GM12878 (cell line): ENCODE measurements around the gene CMTM4. TPM values are rescaled to one million over a fixed set of nuclear protein-coding genes. Genes with fewer than 3 reads are reported as not detected.

Experiments
- ATAC-seq: fragments of 200-7000 bp; cut with Tn5 transposase; 3 replicates; pipeline ENCODE4 v1.9.1; 2020; ENCODE audit warnings: mild to moderate bottlenecking, moderate library complexity
- BruUV-seq: library from RNA; stranded (reverse); fragments of 400-500 nt; replicated peaks from 2 replicates; lab custom pipeline; 2021; lab: Mats Ljungman, UMichigan
- CTCF ChIA-PET: fragments of 300-600 bp; sonication (Branson Sonifier 250); formaldehyde crosslinking; extraction: SDS; loops from one replicate; lab custom pipeline; 2021; ENCODE audit warnings: inconsistent platforms; lab: Yijun Ruan, JAX
- POLR2A ChIA-PET: fragments of 350-600 bp; formaldehyde crosslinking; extraction: SDS; loops from one replicate; lab custom pipeline; 2021; ENCODE audit warnings: inconsistent platforms; lab: Charles Lee
- RAD21 ChIA-PET: fragments of 300-600 bp; sonication (Branson Sonifier 250); formaldehyde crosslinking; loops from one replicate; lab custom pipeline; 2023; ENCODE audit warnings: antibody characterized with exemption; ENCODE audit not compliant: unreplicated experiment; lab: Charles Lee
- SMC1A ChIA-PET: fragments of 300-600 bp; sonication (Branson Sonifier 250); formaldehyde crosslinking; loops from one replicate; lab custom pipeline; 2023; ENCODE audit not compliant: unreplicated experiment, uncharacterized antibody; lab: Charles Lee
- DNase-seq: peaks from one replicate; pipeline ENCODE4 v3.0.0-alpha.2; 2011; ENCODE audit warnings: low read depth, low spot score
- FAIRE-seq: peaks from 3 replicates; lab custom pipeline; 2011; peaks lifted over from hg19 to GRCh38; lab: Jason Lieb, UNC
- H2AFZ ChIP-seq: 2 replicates; pipeline ENCODE4 v1.6.0; 2011; ENCODE audit warnings: low read depth, low read length, control low read depth; ENCODE audit not compliant: control insufficient read depth
- H3K27ac ChIP-seq: 2 replicates; pipeline ENCODE4 v1.5.1; 2011; ENCODE audit warnings: control low read depth; ENCODE audit not compliant: control insufficient read depth, insufficient read depth
- H3K27me3 ChIP-seq, 2 experiments: replicated peaks in 1 of 2; 2 replicates each; pipeline versions ENCODE4 v1.6.0 to v1.6.1; 2011; ENCODE audit warnings: low read length in 1 of 2; ENCODE audit not compliant: control insufficient read depth in 2 of 2, insufficient read depth in 2 of 2
- H3K36me3 ChIP-seq, 2 experiments: 2 replicates each; pipeline ENCODE4 v1.5.1; 2011; ENCODE audit warnings: low read length in 1 of 2; ENCODE audit not compliant: control insufficient read depth in 2 of 2, insufficient read depth in 2 of 2
- H3K4me1 ChIP-seq: 2 replicates; pipeline ENCODE4 v1.6.1; 2011; ENCODE audit warnings: mild to moderate bottlenecking, low read length, moderate library complexity, mixed read lengths; ENCODE audit not compliant: control insufficient read depth, insufficient read depth
- H3K4me2 ChIP-seq: 2 replicates; pipeline ENCODE4 v1.6.0; 2011; ENCODE audit warnings: control low read depth; ENCODE audit not compliant: control insufficient read depth, insufficient read depth
- H3K4me3 ChIP-seq: fragments of 200-600 bp; sonication (generic); 2 replicates; pipeline ENCODE4 v1.5.1; 2016
- H3K79me2 ChIP-seq: 2 replicates; pipeline ENCODE4 v1.6.0; 2011; ENCODE audit warnings: low read length; ENCODE audit not compliant: control insufficient read depth, insufficient read depth
- H3K9ac ChIP-seq: 2 replicates; pipeline ENCODE4 v1.8.0; 2011; ENCODE audit warnings: low read length, control low read depth, mixed read lengths; ENCODE audit not compliant: control insufficient read depth, insufficient read depth
- H3K9me3 ChIP-seq: replicated peaks from 3 replicates; pipeline ENCODE4 v1.5.1; 2011; ENCODE audit warnings: mild to moderate bottlenecking, low read length; ENCODE audit not compliant: control insufficient read depth, insufficient read depth
- H4K20me1 ChIP-seq: 2 replicates; pipeline ENCODE4 v1.6.0; 2011; ENCODE audit not compliant: control insufficient read depth, insufficient read depth
- BCL11A ChIP-seq: IDR thresholded peaks from 2 replicates; pipeline ENCODE4 v1.6.1; 2011; ENCODE audit warnings: low read depth, low read length
- ESRRA ChIP-seq: IDR thresholded peaks from 2 replicates; pipeline ENCODE4 v1.6.1; 2012; ENCODE audit warnings: mild to moderate bottlenecking, low read length, improper control_type of control experiment
- IKZF1 ChIP-seq: fragments of 450-650 bp; conservative IDR thresholded peaks from 2 replicates; pipeline ENCODE4 v1.6.1; 2017; ENCODE audit warnings: antibody characterized with exemption, mild to moderate bottlenecking
- MEF2B ChIP-seq: fragments of 450-650 bp; IDR thresholded peaks from 2 replicates; pipeline ENCODE4 v1.6.1; 2018; ENCODE audit warnings: mild to moderate bottlenecking, moderate library complexity; ENCODE audit not compliant: partially characterized antibody, poor library complexity, severe bottlenecking
- MTA3 ChIP-seq: IDR thresholded peaks from 2 replicates; pipeline ENCODE4 v1.6.1; 2012; ENCODE audit warnings: low read length, inconsistent platforms, borderline replicate concordance
- NFXL1 ChIP-seq: fragments of 450-650 bp; IDR thresholded peaks from 2 replicates; pipeline ENCODE4 v1.6.1; 2017; ENCODE audit warnings: antibody characterized with exemption, mild to moderate bottlenecking, borderline replicate concordance
- NR2C2 ChIP-seq: IDR thresholded peaks from 2 replicates; pipeline ENCODE4 v1.6.1; 2011; ENCODE audit warnings: borderline replicate concordance, low read depth; ENCODE audit not compliant: control insufficient read depth, insufficient read length
- NR2F1 ChIP-seq: fragments of 450-650 bp; conservative IDR thresholded peaks from 2 replicates; pipeline ENCODE4 v1.6.1; 2017; ENCODE audit warnings: mild to moderate bottlenecking
- PAX5 ChIP-seq: IDR thresholded peaks from 2 replicates; pipeline ENCODE4 v1.6.1; 2011; ENCODE audit warnings: low read depth, low read length, borderline replicate concordance
- RB1 ChIP-seq: fragments of 450-650 bp; formaldehyde crosslinking; IDR thresholded peaks from 2 replicates; pipeline ENCODE4 v1.6.1; 2017; ENCODE audit warnings: mild to moderate bottlenecking, borderline replicate concordance
- SIX5 ChIP-seq: IDR thresholded peaks from 2 replicates; pipeline ENCODE4 v1.6.1; 2011; ENCODE audit warnings: mild to moderate bottlenecking, low read depth, low read length, moderate library complexity; ENCODE audit not compliant: severe bottlenecking
- SKIL ChIP-seq: fragments of 450-650 bp; IDR thresholded peaks from 2 replicates; pipeline ENCODE4 v1.6.1; 2017; ENCODE audit warnings: mild to moderate bottlenecking, low read depth, inconsistent platforms; ENCODE audit not compliant: poor library complexity, severe bottlenecking
- SUZ12 ChIP-seq: fragments of 200-600 bp; sonication (generic); IDR thresholded peaks from one replicate; pipeline ENCODE4 v1.6.1; 2018; ENCODE audit warnings: antibody characterized with exemption, mild to moderate bottlenecking; ENCODE audit not compliant: unreplicated experiment
- TBL1XR1 ChIP-seq: IDR thresholded peaks from 2 replicates; pipeline ENCODE4 v1.6.1; 2012; ENCODE audit warnings: low read depth, low read length, improper control_type of control experiment
- ZNF687 ChIP-seq: fragments of 450-650 bp; IDR thresholded peaks from 2 replicates; pipeline ENCODE4 v1.6.1; 2017; ENCODE audit warnings: mild to moderate bottlenecking, moderate library complexity
- WGBS: methylation state at CpG from one replicate; pipeline ENCODE4 v1.1.6; 2016; ENCODE audit warnings: low lambda C conversion rate; ENCODE audit not compliant: insufficient replicate concordance, insufficient coverage; ENCODE audit errors: missing lambda C conversion rate; 5-methylcytosine and 5-hydroxymethylcytosine counted together
- in situ Hi-C: fragments of 300-500 bp; cut with MboI; formaldehyde crosslinking; loops from 9 replicates; pipeline ENCODE4 v1.14.3; 2018; ENCODE audit warnings: mixed read lengths
- intact Hi-C: fragments of 100-400 bp; cut with micrococcal nuclease; formaldehyde crosslinking; loops from one replicate; pipeline ENCODE4 v1.14.2; 2022; ENCODE audit not compliant: unreplicated experiment
- polyA plus RNA-seq, 11 experiments: library from polyadenylated mRNA; depleted of rRNA in 4 of 11; unstranded in 6 of 11; stranded (reverse) in 5 of 11; fragments of >200 nt; fragmentation: Nextera tagmentation in 4 of 11; fragmentation: Illumina TruSeq in 1 of 11; extraction: Ambion mirVana in 4 of 11; extraction: Trizol in 1 of 11; gene quantifications; 1 replicate in 1 of 11; 2 replicates in 10 of 11; pipeline versions ENCODE4 v1.2.1 to v1.2.3, GENCODE V29; 2011 to 2016; ENCODE audit warnings: inconsistent platforms in 2 of 11, missing spikeins in 2 of 11, low read depth in 1 of 11
- total RNA-seq, 4 experiments: library from RNA; depleted of rRNA in 3 of 4; stranded (reverse); fragments of >200 nt in 3 of 4; fragmentation: Illumina TruSeq in 1 of 4; extraction: Trizol in 1 of 4; gene quantifications; 2 replicates each; pipeline versions ENCODE4 v1.2.1 to v1.2.3, GENCODE V29; 2013 to 2021

Gene CMTM4
- total and polyA plus RNA-seq, 10 of the 15 experiments (the other 5 are each of a cell fraction or from before 2014, with no cell fraction given): 0.02 to 0.43 (median 0.15) TPM; not detected in 2

DNA sequence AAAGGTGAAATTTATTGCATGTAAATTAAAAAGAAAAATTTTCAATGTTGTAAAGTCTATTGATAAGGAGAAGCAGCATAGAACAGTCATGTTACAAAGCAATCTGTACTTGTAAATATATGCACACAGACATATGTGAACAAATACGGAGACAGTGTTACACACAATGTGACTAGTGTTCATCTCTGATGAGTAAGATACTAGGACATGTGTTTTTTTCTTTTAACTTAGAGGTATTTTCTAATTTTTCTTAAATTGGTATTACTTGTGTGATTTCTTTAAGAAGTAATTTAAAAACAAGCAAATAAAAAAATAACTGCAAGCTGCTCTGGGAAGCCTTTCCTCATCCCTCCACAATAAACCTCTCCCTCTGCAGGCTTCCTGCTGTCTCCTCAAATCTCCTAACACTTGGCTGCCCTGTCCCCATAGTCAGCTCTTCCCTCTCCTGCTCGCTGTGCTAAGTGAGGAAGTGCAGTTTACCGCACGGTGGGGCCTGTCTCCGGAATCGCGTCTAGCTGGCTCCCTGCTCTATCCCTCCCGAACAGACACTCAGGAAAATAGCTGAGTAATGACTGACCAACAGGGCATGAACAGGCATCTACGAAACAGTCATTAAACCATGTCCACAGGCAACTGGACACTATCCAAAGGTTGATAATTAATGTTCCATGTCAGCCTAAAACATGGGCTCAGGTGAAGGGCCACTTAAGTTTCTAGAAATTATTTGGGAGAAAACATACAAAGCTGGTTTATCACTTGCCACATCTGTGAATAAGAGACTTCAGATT is 35.9 kb downstream of the CMTM4 start:
- Histone ChIP-seq H3K9ac (no peak overlapping the region), H3K79me2 (no peaks in the 10 kb centered on the region), H3K36me3 (no peaks in the 10 kb centered on the region), H2AFZ (no peak overlapping the region), H3K4me2 (no peak overlapping the region), H3K27me3 (0 out of 4 replicates have a peak, but pooled peaks cover 0 to 2% of the 10 kb centered on the region in 2 experiments), H4K20me1 (no peaks in the 10 kb centered on the region), H3K27ac (no peak overlapping the region), H3K9me3 (no peaks in the 10 kb centered on the region), H3K4me3 (no peak overlapping the region), H3K4me1 (no peaks in the 10 kb centered on the region)
- intact Hi-C loops (loop anchor here (5.0 kb wide), 1 partner anchor 253 kb away; no protein-coding TSS in a partner anchor), in situ Hi-C loops (no loop called here)
- peak; percentile 27; the same call in 1 of the 3 replicates for ATAC-seq
- FAIRE-seq: no peak
- ChIA-PET CTCF (interaction anchor here (0.8 to 4.0 kb wide), 11 partner anchors 8 to 739 kb away, joined by 3 to 45 read pairs (median 3); no protein-coding TSS in a partner anchor), SMC1A (interaction anchor here (0.9 kb wide), 1 partner anchor 15 kb away, joined by 4 read pairs; no protein-coding TSS in a partner anchor), POLR2A (no interaction called here), RAD21 (no interaction called here)
- DNase-seq: no peak
- BruUV-seq: no TSS peak
- WGBS: 30% methylated on average over 9 of the region's 9 CpGs
- TF ChIP-seq PAX5 (no peak), TBL1XR1 (no peak), RB1 (no peak), IKZF1 (no peak), SUZ12 (no peak), MTA3 (no peak), ZNF687 (no peak), BCL11A (no peak), NR2C2 (no peak), NR2F1 (no peak), NFXL1 (no peak), ESRRA (no peak), MEF2B (no peak), SIX5 (no peak), SKIL (no peak)
